DND-41 (cell line): Measurements from ENCODE around the gene COL2A1.

Source experiments
- ATAC-seq: fragments of 200-7000 bp; cut with Tn5 transposase; 3 replicates; pipeline ENCODE4 v1.9.1; 2021; ENCODE audit warnings: low read depth; ENCODE audit not compliant: insufficient read depth
- DNase-seq: peaks from one replicate; pipeline ENCODE4 v3.0.0-alpha.2; 2020
- H2AFZ ChIP-seq: 2 replicates; pipeline ENCODE4 v1.6.0; 2012; ENCODE audit warnings: low read depth, low read length
- H3K27ac ChIP-seq: 2 replicates; pipeline ENCODE4 v1.5.1; 2012; ENCODE audit warnings: low read length, inconsistent platforms
- H3K27me3 ChIP-seq: fragments of 200-600 bp; sonication (generic); 2 replicates; pipeline ENCODE4 v1.6.0; 2012; ENCODE audit warnings: low read length, mild to moderate bottlenecking, inconsistent platforms; ENCODE audit not compliant: insufficient read depth, poor library complexity
- H3K36me3 ChIP-seq: 2 replicates; pipeline ENCODE4 v1.5.1; 2012; ENCODE audit warnings: low read length, inconsistent platforms; ENCODE audit not compliant: insufficient read depth
- H3K4me1 ChIP-seq: 2 replicates; pipeline ENCODE4 v1.5.1; 2012; ENCODE audit warnings: mild to moderate bottlenecking, low read length; ENCODE audit not compliant: insufficient read depth
- H3K4me2 ChIP-seq: 2 replicates; pipeline ENCODE4 v1.6.0; 2012; ENCODE audit warnings: mild to moderate bottlenecking, moderate library complexity, low read length, inconsistent platforms; ENCODE audit not compliant: insufficient read depth
- H3K4me3 ChIP-seq, 2 experiments: fragments of 200-600 bp in 1 of 2; shearing (Covaris generic) in 1 of 2; 2 replicates each; pipeline ENCODE4 v1.5.1; 2012 to 2016; ENCODE audit warnings: inconsistent platforms in 2 of 2, low read length in 2 of 2, mild to moderate bottlenecking in 2 of 2, low read depth in 1 of 2, moderate library complexity in 1 of 2
- H3K79me2 ChIP-seq: 2 replicates; pipeline ENCODE4 v1.6.0; 2012; ENCODE audit warnings: low read length, inconsistent platforms; ENCODE audit not compliant: insufficient read depth
- H3K9ac ChIP-seq: 2 replicates; pipeline ENCODE4 v1.6.0; 2012; ENCODE audit warnings: low read depth, mild to moderate bottlenecking, inconsistent platforms, low read length, moderate library complexity
- H3K9me3 ChIP-seq: 2 replicates; pipeline ENCODE4 v1.5.1; 2012; ENCODE audit warnings: low read length, moderate library complexity, mild to moderate bottlenecking, inconsistent platforms; ENCODE audit not compliant: insufficient read depth, severe bottlenecking
- H4K20me1 ChIP-seq: 2 replicates; pipeline ENCODE4 v1.6.0; 2012; ENCODE audit warnings: low read length; ENCODE audit not compliant: insufficient read depth
- CTCF ChIP-seq: IDR thresholded peaks from 2 replicates; pipeline ENCODE4 v1.5.1; 2012; ENCODE audit warnings: borderline replicate concordance, low read length, moderate library complexity, mild to moderate bottlenecking; ENCODE audit not compliant: poor library complexity, severe bottlenecking; ENCODE audit errors: extremely low read depth
- EZH2 ChIP-seq: IDR thresholded peaks from 3 replicates; pipeline ENCODE4 v1.6.1; 2012; ENCODE audit warnings: borderline replicate concordance, low read depth, mild to moderate bottlenecking, moderate library complexity, low read length, inconsistent platforms; ENCODE audit not compliant: severe bottlenecking

The COL2A1 gene

GRCh38 chr12:48036818-48037217 lies 32.5 kb upstream of the COL2A1 start:
- H2AFZ ChIP-seq = no peak overlapping the region
- H3K4me2 ChIP-seq = no peak overlapping the region
- H3K9ac ChIP-seq = no peak overlapping the region
- no peak overlapping the region for H3K4me3 ChIP-seq
- no peaks in the 10 kb centered on the region for H3K9me3 ChIP-seq
- no peaks in the 10 kb centered on the region for H3K27me3 ChIP-seq
- no peaks in the 10 kb centered on the region for H3K79me2 ChIP-seq
- no peak overlapping the region for H3K27ac ChIP-seq
- H3K36me3 ChIP-seq = no peaks in the 10 kb centered on the region
- no peaks in the 10 kb centered on the region for H3K4me1 ChIP-seq
- H4K20me1 ChIP-seq = no peaks in the 10 kb centered on the region
- ATAC-seq (peak; percentile 13; the same call in 1 of the 3 replicates), DNase-seq (no peak)
- TF ChIP-seq EZH2 (no peak), CTCF (no peak)

DNA sequence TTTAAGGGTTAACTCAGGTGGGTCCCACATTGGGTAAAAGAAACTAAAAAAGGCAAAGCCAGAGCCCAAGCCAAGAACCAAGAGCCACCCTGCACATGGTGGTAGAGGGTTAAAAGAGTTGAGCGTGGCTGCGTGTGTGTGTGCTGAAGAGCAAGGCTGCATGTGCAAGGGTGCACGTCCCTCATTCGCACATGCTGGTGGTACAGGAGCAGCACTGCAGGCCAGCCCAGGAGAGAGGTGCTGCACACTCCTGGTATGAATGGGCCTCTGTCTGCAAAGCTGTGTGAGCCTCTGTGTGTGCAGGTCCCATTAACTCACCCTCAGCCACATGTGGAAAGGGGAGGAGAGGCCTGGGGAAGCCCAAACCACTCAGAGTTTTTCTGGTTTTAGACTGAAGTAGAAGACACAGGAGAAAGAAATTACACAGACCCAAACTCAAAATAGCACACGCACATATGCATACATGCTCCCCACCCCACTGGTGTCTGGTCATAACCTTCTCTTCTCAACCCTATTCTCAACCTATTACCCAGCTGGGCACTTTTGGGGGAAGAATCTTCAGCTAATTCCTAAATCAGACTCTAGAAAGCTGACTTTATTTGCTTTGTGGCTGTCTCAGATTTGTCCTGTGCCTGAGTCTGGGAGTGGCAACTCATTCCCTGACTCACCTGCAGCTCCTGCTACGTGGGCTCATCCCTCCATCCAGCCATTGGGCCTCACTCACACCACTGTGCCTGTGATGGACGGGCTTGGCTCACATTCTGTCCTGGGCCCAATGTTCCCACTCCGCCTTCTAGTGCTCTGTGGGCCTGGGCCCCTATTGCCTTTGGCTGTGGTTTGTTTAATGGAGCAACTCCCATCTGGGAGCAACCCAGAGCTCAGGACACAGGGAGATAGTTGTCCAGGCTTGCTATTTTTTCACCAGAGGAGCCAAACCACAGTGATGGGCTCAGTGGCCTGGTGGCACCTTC lies 30.8 kb upstream of the COL2A1 start:
- TF ChIP-seq CTCF (no peak), EZH2 (no peak)
- H3K4me1 ChIP-seq = no peaks in the 10 kb centered on the region
- H3K27me3 ChIP-seq = no peaks in the 10 kb centered on the region
- no peak overlapping the region for H3K9ac ChIP-seq
- no peaks in the 10 kb centered on the region for H4K20me1 ChIP-seq
- no peak overlapping the region for H3K27ac ChIP-seq
- no peak overlapping the region for H3K4me2 ChIP-seq
- DNase-seq = no peak
- no peaks in the 10 kb centered on the region for H3K36me3 ChIP-seq
- H3K9me3 ChIP-seq = no peaks in the 10 kb centered on the region
- H3K4me3 ChIP-seq = no peak overlapping the region
- H2AFZ ChIP-seq = no peak overlapping the region
- ATAC-seq = no peak
- H3K79me2 ChIP-seq = no peaks in the 10 kb centered on the region

GRCh38 chr12:48033451-48033850 lies 29.2 kb upstream of the COL2A1 start:
- Histone ChIP-seq H3K9ac (no peak overlapping the region), H3K79me2 (no peaks in the 10 kb centered on the region), H3K27ac (no peak overlapping the region), H3K4me3 (no peak overlapping the region), H4K20me1 (no peaks in the 10 kb centered on the region), H3K9me3 (no peaks in the 10 kb centered on the region), H3K36me3 (no peaks in the 10 kb centered on the region), H2AFZ (no peak overlapping the region), H3K4me1 (no peaks in the 10 kb centered on the region), H3K27me3 (no peaks in the 10 kb centered on the region), H3K4me2 (no peak overlapping the region)
- TF ChIP-seq EZH2 = no peak
- no peak for TF ChIP-seq CTCF
- no peak for ATAC-seq
- no peak for DNase-seq
